K562 (cell line): Measurements from ENCODE around the gene BSN. TPM values are rescaled to one million over a fixed set of nuclear protein-coding genes. Genes with fewer than 3 reads are reported as not detected.

Experiments used
- BACH1 ChIP-seq: fragments of 200-800 bp; sonication (Bioruptor generic); IDR thresholded peaks from 2 replicates; pipeline ENCODE4 v1.6.1; 2016; ENCODE audit warnings: missing genetic modification characterization, missing compliant biosample characterization
- CHD2 ChIP-seq: IDR thresholded peaks from 2 replicates; pipeline ENCODE4 v1.6.1; 2011; ENCODE audit warnings: low read depth, low read length
- CSDE1 ChIP-seq, 2 experiments: fragments of 450-650 bp; IDR thresholded peaks; 2 replicates each; pipeline ENCODE4 v1.6.1; 2016; ENCODE audit warnings: mild to moderate bottlenecking in 1 of 2
- HCFC1 ChIP-seq: IDR thresholded peaks from 2 replicates; pipeline ENCODE4 v1.6.1; 2012; ENCODE audit warnings: low read depth, low read length, improper control_type of control experiment
- HDAC3 ChIP-seq: fragments of 450-650 bp; IDR thresholded peaks from 2 replicates; pipeline ENCODE4 v1.6.1; 2018; ENCODE audit warnings: borderline replicate concordance, mild to moderate bottlenecking, moderate library complexity; ENCODE audit not compliant: partially characterized antibody
- HMGN3 ChIP-seq: IDR thresholded peaks from 2 replicates; pipeline ENCODE4 v1.6.1; 2011; ENCODE audit warnings: borderline replicate concordance, low read depth, mild to moderate bottlenecking, mixed read lengths, low read length; ENCODE audit not compliant: insufficient read length; ENCODE audit errors: extremely low read depth
- HNRNPK ChIP-seq: fragments of 200-400 bp; formaldehyde crosslinking; IDR thresholded peaks from one replicate; pipeline ENCODE4 v1.6.1; 2018; ENCODE audit warnings: mild to moderate bottlenecking, low read depth, low read length; ENCODE audit not compliant: poor library complexity, severe bottlenecking
- IRF1 ChIP-seq: sonication (generic); formaldehyde crosslinking; IDR thresholded peaks from 2 replicates; pipeline ENCODE4 v1.8.0; 2022; ENCODE audit warnings: missing genetic modification reagents, mild to moderate bottlenecking, borderline replicate concordance
- KLF1 ChIP-seq: fragments of 450-650 bp; IDR thresholded peaks from 2 replicates; pipeline ENCODE4 v1.6.1; 2016; ENCODE audit warnings: missing genetic modification characterization, missing compliant biosample characterization
- NEUROD1 ChIP-seq: fragments of 150-350 bp; IDR thresholded peaks from 2 replicates; pipeline ENCODE4 v1.6.1; 2014; ENCODE audit warnings: borderline replicate concordance, low read length, low read depth; ENCODE audit not compliant: partially characterized antibody
- PBX2 ChIP-seq, 2 experiments: IDR thresholded peaks in 1 of 2; conservative IDR thresholded peaks in 1 of 2; 2 replicates each; pipeline ENCODE4 v1.6.1; 2016; ENCODE audit warnings: low read depth in 2 of 2, mild to moderate bottlenecking in 1 of 2, missing compliant biosample characterization in 1 of 2, missing genetic modification characterization in 1 of 2, moderate library complexity in 1 of 2
- PRPF4 ChIP-seq: fragments of 200-400 bp; formaldehyde crosslinking; IDR thresholded peaks from one replicate; pipeline ENCODE4 v1.6.1; 2017; ENCODE audit warnings: low read length, low read depth, mild to moderate bottlenecking; ENCODE audit not compliant: insufficient read depth, poor library complexity, severe bottlenecking
- SMAD4 ChIP-seq: fragments of 250-450 bp; sonication (Bioruptor Pico); conservative IDR thresholded peaks from 2 replicates; pipeline ENCODE4 v1.8.0; 2021; ENCODE audit warnings: inconsistent platforms, mild to moderate bottlenecking, moderate library complexity
- SMC3 ChIP-seq: conservative IDR thresholded peaks from 2 replicates; pipeline ENCODE4 v1.6.1; 2011; ENCODE audit warnings: low read depth, low read length, improper control_type of control experiment; ENCODE audit not compliant: insufficient read depth
- SP1 ChIP-seq: sonication (generic); formaldehyde crosslinking; IDR thresholded peaks from 2 replicates; pipeline ENCODE4 v1.8.1; 2022; ENCODE audit warnings: mild to moderate bottlenecking, missing genetic modification reagents
- XRCC4 ChIP-seq: IDR thresholded peaks from one replicate; pipeline ENCODE4 v1.6.1; 2011; ENCODE audit not compliant: insufficient read depth, insufficient read length; ENCODE audit errors: extremely low read depth
- ZKSCAN8 ChIP-seq: fragments of 200-800 bp; sonication (Bioruptor generic); IDR thresholded peaks from 2 replicates; pipeline ENCODE4 v1.6.1; 2016; ENCODE audit warnings: missing genetic modification characterization, missing compliant biosample characterization
- ZNF134 ChIP-seq: fragments of 250-450 bp; sonication (Bioruptor Pico); conservative IDR thresholded peaks from 2 replicates; pipeline ENCODE4 v1.4.0; 2020
- ZNF174 ChIP-seq: fragments of 250-450 bp; sonication (Bioruptor Pico); IDR thresholded peaks from 2 replicates; pipeline ENCODE4 v1.4.0; 2020; ENCODE audit warnings: mild to moderate bottlenecking
- ZNF740 ChIP-seq, 3 experiments: fragments of 200-800 bp in 1 of 3; sonication (Bioruptor generic) in 1 of 3; sonication (generic) in 1 of 3; formaldehyde crosslinking in 1 of 3; IDR thresholded peaks; 2 replicates each; pipeline versions ENCODE4 v1.6.1 to v1.8.0; 2016 to 2022; ENCODE audit warnings: mild to moderate bottlenecking in 2 of 3, missing compliant biosample characterization in 2 of 3, missing genetic modification characterization in 2 of 3, missing genetic modification reagents in 1 of 3
- polyA plus RNA-seq, 8 experiments: library from polyadenylated mRNA; depleted of rRNA in 4 of 8; stranded (reverse) in 5 of 8; unstranded in 3 of 8; fragments of >200 nt; fragmentation: Nextera tagmentation in 2 of 8; fragmentation: Illumina TruSeq in 1 of 8; extraction: Ambion mirVana in 2 of 8; extraction: Trizol in 1 of 8; gene quantifications; 2 replicates each; pipeline versions ENCODE4 v1.2.1 to v1.2.3, GENCODE V29; 2011 to 2014; ENCODE audit warnings: inconsistent platforms in 1 of 8, missing spikeins in 1 of 8
- total RNA-seq, 7 experiments: library from RNA; depleted of rRNA in 6 of 7; stranded (reverse); fragments of >200 nt in 6 of 7; fragmentation: Illumina TruSeq in 2 of 7; extraction: Trizol in 2 of 7; gene quantifications; 2 replicates each; pipeline versions ENCODE4 v1.2.1 to v1.2.3, GENCODE V29; 2011 to 2021; ENCODE audit warnings: low replicate concordance in 1 of 7

Gene BSN
- total and polyA plus RNA-seq, 9 of the 15 experiments (the other 6 are each of a cell fraction or from before 2014, with no cell fraction given): 0.03 to 1.5 (median 0.29) TPM

- TF ChIP-seq ZNF740 (CRISPR knock-in tag; IDR thresholded peaks at IDR 0.05) (no peak), ZNF740 (tag; IDR thresholded peaks at IDR 0.05) (no peak), IRF1 (CRISPR knock-in tag) (no peak), SMAD4 (CRISPR knock-in tag) (no peak), ZNF134 (no peak), SP1 (no peak), XRCC4 (no peak), BACH1 (tag) (no peak), ZKSCAN8 (CRISPR knock-in tag) (no peak), NEUROD1 (no peak), ZNF174 (CRISPR knock-in tag) (no peak), PBX2 (CRISPR knock-in tag; IDR thresholded peaks at IDR 0.05; ENCODE audit: low read depth) (no peak), PBX2 (tag; conservative IDR thresholded peaks at IDR 0.05; ENCODE audit: low read depth) (no peak), CSDE1 (IDR thresholded peaks at IDR 0.05) (no peak), PRPF4 (no peak), HMGN3 (no peak), SMC3 (no peak), HNRNPK (no peak), CHD2 (no peak), HDAC3 (no peak), HCFC1 (no peak), KLF1 (tag) (no peak)
Observed at GRCh38 chr3:49553692-49554632, at the start of gene BSN (continued).
